HG03025 (cell line): ENCODE measurements around the gene NRXN3.
"Not testable (repeated sequence)": the region's sequence is repeated elsewhere in the genome, so short reads cannot be mapped to it uniquely, and the experiment has no call there.

Experiments used
- ATAC-seq: cut with Tn5 transposase; IDR thresholded peaks from one replicate; pipeline ENCODE4 v1.9.1; 2021; ENCODE audit warnings: mild to moderate bottlenecking, moderate library complexity; ENCODE audit not compliant: unreplicated experiment, low FRiP score

Gene NRXN3

GRCh38 chr14:79721399-79722084 is 1551.4 kb downstream of the NRXN3 start:
- no peak for ATAC-seq

DNA sequence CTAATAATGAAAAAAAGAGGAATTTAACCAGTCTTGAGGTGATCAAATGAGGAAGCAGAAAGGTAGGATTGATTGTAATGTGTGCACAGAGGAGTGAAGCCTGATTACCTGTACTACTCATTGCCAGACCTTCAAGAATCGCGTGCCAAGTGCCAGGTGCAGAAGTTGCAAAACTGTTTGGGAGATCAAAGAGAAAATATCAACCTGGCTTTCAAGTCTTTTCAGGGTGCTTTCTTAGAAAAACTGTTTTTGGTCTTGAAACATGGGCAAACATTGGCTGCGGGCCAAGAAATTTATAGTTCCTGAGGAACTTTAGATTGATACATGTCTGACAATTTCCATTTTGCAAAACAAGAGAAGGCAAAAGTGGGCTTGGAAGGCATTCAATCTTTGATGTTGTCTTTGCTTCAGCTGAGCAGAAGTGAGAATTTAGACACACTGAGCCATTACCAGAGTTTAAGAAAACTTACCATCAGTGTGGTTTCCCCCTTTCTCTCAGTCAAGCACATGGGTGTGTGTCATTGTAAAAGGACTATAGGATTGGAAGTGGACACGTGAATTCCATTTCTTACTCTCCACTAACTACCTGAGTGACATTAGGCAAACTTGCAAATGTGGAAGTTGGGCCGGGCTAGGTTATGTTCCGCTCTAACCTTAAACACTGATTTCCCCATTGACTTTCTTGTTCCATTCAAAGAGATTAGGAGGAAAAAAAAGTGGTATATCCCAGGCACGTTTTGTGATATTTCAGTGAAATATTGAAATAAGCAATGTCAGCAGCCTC is 1555.0 kb downstream of the NRXN3 start:
- ATAC-seq, result no peak

GRCh38 chr14:79727900-79728299 is 1557.7 kb downstream of the NRXN3 start:
- ATAC-seq, result no peak

DNA sequence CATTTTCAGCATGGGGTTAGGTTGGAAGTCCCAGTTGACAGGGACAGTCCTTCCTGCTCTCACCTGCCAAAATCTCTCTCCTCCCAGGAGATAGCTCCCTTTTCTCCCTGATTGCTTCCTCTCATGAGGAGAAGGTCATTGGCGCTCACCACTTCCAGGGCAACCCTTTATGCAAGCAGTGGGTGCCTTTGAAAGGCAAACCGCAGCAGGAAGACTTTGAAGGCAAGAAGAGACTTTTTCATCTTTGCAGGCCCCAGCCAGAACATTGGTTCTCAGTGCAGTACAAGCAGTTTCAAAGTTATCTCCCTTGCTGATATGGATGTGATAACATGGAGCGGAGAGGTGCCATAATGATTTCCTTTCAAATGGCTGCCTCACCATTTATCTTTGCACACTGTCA is 1558.2 kb downstream of the NRXN3 start:
- no peak for ATAC-seq

GRCh38 chr14:79729731-79730130 is 1559.6 kb downstream of the NRXN3 start:
- no peak for ATAC-seq

DNA sequence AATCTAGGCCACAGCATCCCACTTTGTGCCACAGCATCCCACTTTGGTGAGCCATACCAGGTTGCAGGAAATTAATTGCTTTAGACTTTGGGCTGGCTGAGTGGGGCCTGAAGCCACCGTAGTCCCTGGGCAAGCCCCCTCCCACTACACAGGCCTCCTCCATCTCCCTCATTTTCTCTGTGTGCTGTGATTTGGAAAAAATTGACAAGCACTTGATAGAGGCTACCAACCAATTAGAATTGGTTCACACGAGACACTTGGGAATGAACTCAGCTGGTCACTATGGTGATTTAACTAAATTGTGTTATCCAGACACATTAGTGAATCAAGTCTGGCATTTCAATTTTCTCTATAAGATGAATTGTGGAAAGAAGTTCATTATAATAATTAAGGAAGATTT is 1560.0 kb downstream of the NRXN3 start:
- ATAC-seq, result no peak

GRCh38 chr14:79730953-79731352 is 1560.8 kb downstream of the NRXN3 start:
- ATAC-seq, result no peak

- no peak for ATAC-seq
These were observed 1562.9 kb downstream of the NRXN3 start for GRCh38 chr14:79732911-79733655.

DNA sequence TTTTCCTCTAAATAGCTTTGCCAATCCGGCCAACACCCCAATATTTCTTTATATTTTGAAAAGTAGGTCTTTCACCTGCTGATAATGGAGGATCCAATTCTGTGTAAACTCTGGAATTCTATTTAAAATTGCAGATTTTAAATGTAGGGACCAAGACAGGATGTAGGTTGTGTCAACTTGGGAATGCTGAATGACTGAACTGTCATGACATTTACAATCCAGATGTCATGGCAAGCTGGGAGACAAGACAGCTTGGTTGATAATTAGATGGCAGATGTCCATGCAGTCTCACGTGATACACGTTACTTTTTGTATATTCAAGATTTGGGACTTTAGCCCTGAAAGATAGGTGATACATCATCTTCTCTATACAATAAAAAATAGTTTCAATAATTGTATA is 1564.0 kb downstream of the NRXN3 start:
- no peak for ATAC-seq

GRCh38 chr14:79734656-79735055 is 1564.5 kb downstream of the NRXN3 start:
- ATAC-seq, result no peak

DNA sequence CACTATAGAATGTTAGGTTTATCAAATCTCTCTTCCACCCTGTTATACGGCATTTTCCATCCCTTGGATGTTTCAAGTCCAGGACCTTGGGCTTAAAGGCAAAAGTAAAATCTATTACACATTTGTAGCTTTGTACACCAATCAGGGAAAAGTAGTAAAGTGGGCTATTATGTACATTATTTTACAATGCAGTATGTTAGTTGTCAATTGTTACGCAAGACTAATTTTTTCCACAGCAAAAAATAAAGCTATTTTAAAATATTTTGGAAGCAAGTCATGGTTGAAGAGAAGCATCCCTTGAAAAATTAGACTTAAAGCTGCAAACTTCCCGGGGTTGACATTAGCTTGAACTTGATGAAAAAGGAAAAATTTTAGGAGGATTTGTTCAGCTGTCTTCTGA is 1564.9 kb downstream of the NRXN3 start:
- ATAC-seq, result no peak

DNA sequence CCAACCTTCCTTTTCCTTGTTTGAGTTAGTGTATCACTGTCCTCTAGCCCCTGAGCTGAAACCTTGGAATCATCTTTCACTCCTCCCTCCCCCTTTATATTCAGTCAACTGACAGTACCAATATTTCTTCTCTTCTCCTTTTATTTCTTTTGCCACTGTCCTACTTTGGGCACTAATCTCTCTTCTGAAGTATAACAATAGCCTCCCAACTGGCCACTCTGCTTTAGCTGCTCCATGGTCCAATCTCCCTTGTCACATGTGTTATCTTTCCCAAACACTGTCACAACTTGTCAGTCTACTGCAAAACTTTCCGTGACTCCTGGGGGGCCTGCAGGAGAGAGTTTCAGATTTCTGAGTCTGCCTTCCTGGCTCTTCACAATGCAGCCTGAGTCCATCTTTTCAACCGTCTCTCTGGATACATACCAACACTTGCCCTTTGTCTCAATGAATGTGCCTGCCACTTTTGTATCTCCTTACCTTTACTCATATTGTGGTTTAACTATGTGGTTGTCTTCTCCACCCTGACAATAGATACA is 1570.0 kb downstream of the NRXN3 start:
- no peak for ATAC-seq

DNA sequence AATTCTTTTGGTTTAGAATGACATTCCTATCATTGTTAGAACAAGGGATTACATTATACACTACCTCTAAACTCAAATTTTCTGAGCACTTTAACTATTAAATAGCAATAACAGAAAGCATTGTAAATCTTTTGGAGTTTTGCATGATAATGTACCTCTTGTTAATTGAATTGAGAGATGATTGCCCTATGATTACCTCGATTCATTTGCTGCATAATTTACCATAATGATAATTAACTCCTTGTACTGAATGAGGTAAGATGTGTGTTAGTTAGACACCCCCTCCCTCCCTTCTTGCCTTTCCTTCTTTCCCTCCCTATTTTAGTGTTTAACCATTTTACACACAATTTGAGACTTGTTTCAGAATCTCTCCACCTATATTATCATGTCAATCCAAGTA is 1572.0 kb downstream of the NRXN3 start:
- ATAC-seq, result no peak

GRCh38 chr14:79745046-79745445 is 1574.9 kb downstream of the NRXN3 start:
- ATAC-seq, result no peak

DNA sequence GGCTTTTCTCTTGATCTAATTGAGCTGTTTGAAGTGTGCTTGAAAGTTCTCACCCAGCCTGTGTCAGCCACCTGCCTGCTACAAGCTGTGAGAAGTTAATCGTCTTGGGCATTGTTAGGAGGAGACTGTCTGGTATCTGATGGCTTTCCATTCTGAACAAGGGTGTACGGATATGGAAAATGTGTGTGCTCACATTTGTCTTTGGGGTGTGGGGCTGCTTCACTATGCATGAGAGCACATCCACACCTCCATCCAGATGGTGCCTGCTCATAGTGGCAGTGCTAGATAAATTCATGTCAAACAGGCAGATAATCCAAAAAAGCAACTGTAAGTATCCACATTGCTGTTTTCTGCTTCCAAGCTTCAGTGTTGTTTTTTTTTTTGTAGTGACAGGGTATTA is 1578.9 kb downstream of the NRXN3 start:
- no peak for ATAC-seq

DNA sequence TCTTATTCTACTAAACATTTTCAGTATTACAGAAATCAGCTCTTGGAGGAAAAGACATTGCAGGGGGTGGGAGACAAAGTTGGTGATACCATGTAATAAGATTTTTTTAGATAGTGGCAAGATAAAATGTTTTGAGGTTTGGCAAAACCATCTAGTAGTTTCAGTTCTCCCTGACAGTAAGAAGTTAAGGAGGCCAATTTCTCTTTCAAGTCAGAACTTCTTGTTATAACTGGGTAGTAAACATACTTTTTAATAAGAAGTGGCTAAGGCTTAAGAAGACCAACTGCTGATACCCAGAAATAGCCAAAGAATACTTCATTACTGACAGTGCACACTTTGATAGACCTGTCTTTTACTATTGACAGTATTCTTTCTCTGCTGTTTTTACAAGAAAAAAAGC is 1588.8 kb downstream of the NRXN3 start:
- ATAC-seq, result no peak

- ATAC-seq, result no peak
These were observed 1594.2 kb downstream of the NRXN3 start for GRCh38 chr14:79764323-79764722.

- no peak for ATAC-seq
These were observed 1596.3 kb downstream of the NRXN3 start for GRCh38 chr14:79766511-79766910.

- no peak for ATAC-seq
These were observed 1597.1 kb downstream of the NRXN3 start for GRCh38 chr14:79767251-79767650.

- not testable (repeated sequence) for ATAC-seq
These were observed 1597.5 kb downstream of the NRXN3 start for GRCh38 chr14:79767721-79768120.

DNA sequence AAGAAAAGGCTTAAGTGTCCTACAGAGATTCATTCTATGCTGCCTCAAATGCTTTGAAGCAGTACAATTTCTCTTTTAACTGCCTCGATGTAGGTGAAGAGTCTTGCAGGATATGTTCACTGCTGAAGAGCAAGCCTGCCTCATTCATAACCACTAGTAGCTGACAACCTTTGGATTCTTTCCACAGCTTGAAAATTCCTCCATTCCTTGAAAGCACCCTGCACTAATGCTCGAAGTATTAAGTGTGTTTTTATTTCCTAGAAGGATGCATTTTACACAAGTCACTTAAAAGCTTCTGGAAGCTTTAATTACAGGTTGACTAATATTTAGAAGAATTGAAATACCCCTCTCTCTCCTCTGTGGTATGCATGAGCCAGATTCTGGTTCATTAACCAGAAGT is 1611.7 kb downstream of the NRXN3 start:
- no peak for ATAC-seq
